ENCODE data around the gene KLK1.
"Not testable (repeated sequence)": the region's sequence is repeated elsewhere in the genome, so short reads cannot be mapped to it uniquely, and the experiment has no call there.

GRCh38 chr19:50773454-50773853, 50.1 kb downstream of the KLK1 start:
- not testable (repeated sequence) for TF ChIP-seq POLR2A, CTCF (IDR thresholded peaks at IDR 0.05)
